OCI-LY7 (cell line): ENCODE measurements around the gene HOXB6. TPM values are rescaled to one million over a fixed set of nuclear protein-coding genes. Genes with fewer than 3 reads are reported as not detected.

Source experiments
- BruUV-seq: library from RNA; stranded (reverse); fragments of 400-500 nt; replicated peaks from 2 replicates; lab custom pipeline; 2021; lab: Mats Ljungman, UMichigan
- CTCF ChIA-PET: fragments of 300-600 bp; sonication (Branson Sonifier 250); formaldehyde crosslinking; loops from one replicate; lab custom pipeline; 2022; ENCODE audit warnings: antibody characterized with exemption; ENCODE audit not compliant: unreplicated experiment; lab: Charles Lee
- POLR2A ChIA-PET: fragments of 300-600 bp; sonication (Branson Sonifier 250); formaldehyde crosslinking; loops from one replicate; lab custom pipeline; 2022; ENCODE audit warnings: antibody characterized with exemption; lab: Charles Lee
- DNase-seq: peaks from one replicate; pipeline ENCODE4 v3.0.0-alpha.2; 2015; ENCODE audit warnings: low spot score
- H2AFZ ChIP-seq: fragments of 200-600 bp; sonication (generic), shearing (Covaris generic); 2 replicates; pipeline ENCODE4 v1.6.1; 2014; ENCODE audit warnings: mild to moderate bottlenecking, antibody characterized with exemption, low read length, moderate library complexity
- H3K27ac ChIP-seq: fragments of 200-600 bp; sonication (generic); 2 replicates; pipeline ENCODE4 v1.5.1; 2014; ENCODE audit warnings: mixed run types, low read depth, mild to moderate bottlenecking, moderate library complexity, low read length, inconsistent platforms; ENCODE audit not compliant: poor library complexity, severe bottlenecking
- H3K36me3 ChIP-seq: fragments of 200-600 bp; sonication (generic); 2 replicates; pipeline ENCODE4 v1.6.1; 2014; ENCODE audit warnings: mild to moderate bottlenecking, antibody characterized with exemption, low read length, moderate library complexity, mixed read lengths; ENCODE audit not compliant: insufficient read depth
- H3K4me1 ChIP-seq: fragments of 200-600 bp; sonication (generic); 2 replicates; pipeline ENCODE4 v1.5.1; 2014; ENCODE audit warnings: mild to moderate bottlenecking, low read length; ENCODE audit not compliant: insufficient read depth, poor library complexity, severe bottlenecking
- H3K4me2 ChIP-seq: fragments of 200-600 bp; sonication (generic); 2 replicates; pipeline ENCODE4 v1.6.1; 2014; ENCODE audit warnings: mild to moderate bottlenecking, low read length
- H3K4me3 ChIP-seq: fragments of 200-600 bp; sonication (generic); 2 replicates; pipeline ENCODE4 v1.5.1; 2014; ENCODE audit warnings: mild to moderate bottlenecking, low read depth, low read length; ENCODE audit not compliant: poor library complexity, severe bottlenecking
- H3K79me2 ChIP-seq: fragments of 200-600 bp; sonication (generic); 2 replicates; pipeline ENCODE4 v1.6.1; 2016; ENCODE audit warnings: low read depth, mild to moderate bottlenecking, low read length, moderate library complexity, mixed read lengths; ENCODE audit not compliant: insufficient read depth
- H3K9me2 ChIP-seq: fragments of 200-600 bp; sonication (generic); 2 replicates; pipeline ENCODE4 v1.6.1; 2016; ENCODE audit warnings: mild to moderate bottlenecking, low read length, mixed read lengths; ENCODE audit not compliant: insufficient read depth
- H3K9me3 ChIP-seq: fragments of 200-600 bp; sonication (generic); 2 replicates; pipeline ENCODE4 v1.6.1; 2014; ENCODE audit warnings: mild to moderate bottlenecking, mixed run types, low read length, mixed read lengths
- H4K20me1 ChIP-seq: fragments of 200-600 bp; sonication (generic); 2 replicates; pipeline ENCODE4 v1.6.1; 2014; ENCODE audit warnings: mild to moderate bottlenecking, antibody characterized with exemption, low read length, moderate library complexity, mixed read lengths; ENCODE audit not compliant: insufficient read depth
- EZH2phosphoT487 ChIP-seq: fragments of 200-600 bp; sonication (generic); IDR thresholded peaks from 2 replicates; pipeline ENCODE4 v1.6.1; 2018; ENCODE audit warnings: low read depth, borderline replicate concordance, mild to moderate bottlenecking, mixed run types, antibody characterized with exemption, low read length, moderate library complexity, mixed read lengths
- intact Hi-C: fragments of 100-400 bp; cut with micrococcal nuclease; formaldehyde crosslinking; loops from one replicate; pipeline ENCODE4 v1.10.0; 2022; ENCODE audit not compliant: unreplicated experiment
- total RNA-seq, 2 experiments: library from RNA; depleted of rRNA in 1 of 2; stranded (reverse); fragments of >200 nt in 1 of 2; shearing (Covaris generic) in 1 of 2; gene quantifications; 2 replicates each; pipeline ENCODE4 v1.2.3, GENCODE V29; 2014 to 2022
- TF ChIP-seq, protein P1 (sequence below): fragments of 200-600 bp; sonication (generic); conservative IDR thresholded peaks from 2 replicates; pipeline ENCODE4 v1.5.1; 2014; ENCODE audit warnings: mild to moderate bottlenecking, antibody characterized with exemption, low read length, moderate library complexity, mixed read lengths

Gene HOXB6
- total RNA-seq, 2 experiments from 2014 or later: not detected

DNA sequence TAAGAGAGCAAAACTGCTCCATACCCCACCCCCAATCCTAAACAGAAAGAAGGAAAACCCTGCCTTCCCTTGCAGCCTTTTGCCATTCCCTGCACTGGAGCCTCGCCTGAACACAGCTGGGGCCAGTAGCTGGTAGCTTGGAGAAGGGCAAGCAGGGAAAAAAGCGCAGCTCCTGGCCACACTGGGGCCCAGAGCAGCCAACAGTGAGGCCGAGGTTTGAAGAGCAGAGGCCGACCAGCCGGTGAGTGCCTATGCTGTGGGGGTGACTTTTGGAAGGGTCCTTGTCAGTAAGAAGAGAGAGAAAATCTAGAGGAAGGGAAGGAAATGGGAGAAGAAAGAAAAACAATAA, 24.6 kb upstream of the HOXB6 start:
- Histone ChIP-seq H3K4me3 (no peak overlapping the region), H3K79me2 (no peaks in the 10 kb centered on the region), H3K4me2 (no peak overlapping the region), H3K4me1 (no peaks in the 10 kb centered on the region), H3K9me2 (no peaks in the 10 kb centered on the region), H4K20me1 (no peaks in the 10 kb centered on the region), H3K9me3 (no peaks in the 10 kb centered on the region), H3K36me3 (no peaks in the 10 kb centered on the region), H2AFZ (no peak overlapping the region), H3K27ac (no peak overlapping the region)
- DNase-seq: no peak
- intact Hi-C loops: no loop called here
- BruUV-seq: no TSS peak
- TF ChIP-seq, protein P1, sequence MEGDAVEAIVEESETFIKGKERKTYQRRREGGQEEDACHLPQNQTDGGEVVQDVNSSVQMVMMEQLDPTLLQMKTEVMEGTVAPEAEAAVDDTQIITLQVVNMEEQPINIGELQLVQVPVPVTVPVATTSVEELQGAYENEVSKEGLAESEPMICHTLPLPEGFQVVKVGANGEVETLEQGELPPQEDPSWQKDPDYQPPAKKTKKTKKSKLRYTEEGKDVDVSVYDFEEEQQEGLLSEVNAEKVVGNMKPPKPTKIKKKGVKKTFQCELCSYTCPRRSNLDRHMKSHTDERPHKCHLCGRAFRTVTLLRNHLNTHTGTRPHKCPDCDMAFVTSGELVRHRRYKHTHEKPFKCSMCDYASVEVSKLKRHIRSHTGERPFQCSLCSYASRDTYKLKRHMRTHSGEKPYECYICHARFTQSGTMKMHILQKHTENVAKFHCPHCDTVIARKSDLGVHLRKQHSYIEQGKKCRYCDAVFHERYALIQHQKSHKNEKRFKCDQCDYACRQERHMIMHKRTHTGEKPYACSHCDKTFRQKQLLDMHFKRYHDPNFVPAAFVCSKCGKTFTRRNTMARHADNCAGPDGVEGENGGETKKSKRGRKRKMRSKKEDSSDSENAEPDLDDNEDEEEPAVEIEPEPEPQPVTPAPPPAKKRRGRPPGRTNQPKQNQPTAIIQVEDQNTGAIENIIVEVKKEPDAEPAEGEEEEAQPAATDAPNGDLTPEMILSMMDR: no peak
- TF ChIP-seq EZH2phosphoT487: no peak
- ChIA-PET POLR2A (no interaction called here), CTCF (no interaction called here)

DNA sequence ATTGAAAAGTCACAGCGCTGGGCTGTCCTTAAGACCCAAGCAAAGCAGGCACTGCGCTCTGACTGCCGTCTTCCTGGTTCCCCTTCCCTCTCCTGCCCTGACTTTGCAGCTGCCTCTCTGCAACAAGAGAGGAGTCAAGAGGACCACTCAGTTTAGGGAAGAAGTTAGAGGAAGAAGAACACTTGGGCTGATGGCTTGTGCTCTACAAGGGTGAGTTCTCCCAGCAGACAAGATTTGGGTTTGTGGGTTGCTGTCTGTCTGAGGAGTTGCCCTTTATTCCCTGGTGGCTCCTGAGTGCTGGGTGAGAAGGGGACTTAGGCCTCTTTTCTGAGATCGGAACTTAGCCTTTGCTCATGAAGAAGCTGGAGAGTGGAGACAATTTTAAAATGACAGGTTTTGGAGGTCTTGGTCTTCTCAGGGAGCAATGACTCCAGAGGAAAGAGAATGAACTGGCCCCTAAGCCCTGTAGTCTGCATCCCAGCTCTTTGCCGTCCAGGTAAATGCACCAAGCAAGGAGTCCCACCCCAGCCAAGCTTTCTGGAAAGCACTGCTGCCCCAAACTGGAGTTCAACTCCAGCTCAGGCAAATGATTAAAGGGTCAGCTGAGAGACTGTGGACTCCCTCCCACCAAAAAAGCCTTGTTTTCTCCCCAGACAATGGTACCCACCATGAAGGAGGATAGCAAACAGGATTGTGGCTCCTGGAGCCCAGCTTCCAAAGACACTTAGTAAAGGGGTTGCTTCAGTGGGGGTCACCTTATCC, 24.0 kb upstream of the HOXB6 start:
- BruUV-seq: no TSS peak
- Histone ChIP-seq H4K20me1 (no peaks in the 10 kb centered on the region), H3K9me2 (no peaks in the 10 kb centered on the region), H3K9me3 (no peaks in the 10 kb centered on the region), H3K4me3 (no peak overlapping the region), H3K4me2 (no peak overlapping the region), H3K27ac (no peak overlapping the region), H3K36me3 (no peaks in the 10 kb centered on the region), H3K79me2 (no peaks in the 10 kb centered on the region), H3K4me1 (no peaks in the 10 kb centered on the region), H2AFZ (no peak overlapping the region)
- no peak for DNase-seq
- CTCF ChIA-PET: no interaction called here
- POLR2A ChIA-PET: interaction anchor here (0.6 kb wide), 1 partner anchor 14 kb away, joined by 5 read pairs; no protein-coding TSS in a partner anchor
- intact Hi-C loops: no loop called here
- TF ChIP-seq, protein P1: no peak
- no peak for TF ChIP-seq EZH2phosphoT487
